Measurements from ENCODE around the gene CSHL1.
"Not testable (repeated sequence)": the region's sequence is repeated elsewhere in the genome, so short reads cannot be mapped to it uniquely, and the experiment has no call there.

DNA sequence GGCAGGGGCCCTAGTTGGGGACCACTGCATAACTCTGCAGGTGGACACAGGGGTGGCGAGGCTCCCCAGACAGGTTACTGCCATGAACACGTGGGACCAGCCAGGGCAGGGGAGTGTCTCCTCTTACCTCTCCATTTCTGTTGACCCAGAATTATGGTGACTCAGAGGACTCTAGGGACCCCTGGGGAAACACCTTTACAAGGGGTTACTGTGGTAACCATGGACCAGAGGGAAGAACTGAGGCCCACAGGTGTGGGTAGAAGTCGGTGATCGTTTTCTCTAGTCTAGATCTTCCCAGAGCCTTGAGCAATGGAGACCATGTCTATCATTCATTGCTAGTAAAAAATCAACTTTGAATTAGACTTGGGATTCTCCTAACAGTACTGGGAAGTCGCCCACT, 9.7 kb upstream of the CSHL1 start:
- TF ChIP-seq POLR2A, POLR2AphosphoS5 (IDR thresholded peaks at IDR 0.05): not testable (repeated sequence)
- TF ChIP-seq, protein P1, sequence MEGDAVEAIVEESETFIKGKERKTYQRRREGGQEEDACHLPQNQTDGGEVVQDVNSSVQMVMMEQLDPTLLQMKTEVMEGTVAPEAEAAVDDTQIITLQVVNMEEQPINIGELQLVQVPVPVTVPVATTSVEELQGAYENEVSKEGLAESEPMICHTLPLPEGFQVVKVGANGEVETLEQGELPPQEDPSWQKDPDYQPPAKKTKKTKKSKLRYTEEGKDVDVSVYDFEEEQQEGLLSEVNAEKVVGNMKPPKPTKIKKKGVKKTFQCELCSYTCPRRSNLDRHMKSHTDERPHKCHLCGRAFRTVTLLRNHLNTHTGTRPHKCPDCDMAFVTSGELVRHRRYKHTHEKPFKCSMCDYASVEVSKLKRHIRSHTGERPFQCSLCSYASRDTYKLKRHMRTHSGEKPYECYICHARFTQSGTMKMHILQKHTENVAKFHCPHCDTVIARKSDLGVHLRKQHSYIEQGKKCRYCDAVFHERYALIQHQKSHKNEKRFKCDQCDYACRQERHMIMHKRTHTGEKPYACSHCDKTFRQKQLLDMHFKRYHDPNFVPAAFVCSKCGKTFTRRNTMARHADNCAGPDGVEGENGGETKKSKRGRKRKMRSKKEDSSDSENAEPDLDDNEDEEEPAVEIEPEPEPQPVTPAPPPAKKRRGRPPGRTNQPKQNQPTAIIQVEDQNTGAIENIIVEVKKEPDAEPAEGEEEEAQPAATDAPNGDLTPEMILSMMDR (IDR thresholded peaks at IDR 0.05) = not testable (repeated sequence)

Data from sigmoid colon (tissue), 4 donors.